GM21423 (cell line): ENCODE measurements around the gene FAF2.
"Not testable (repeated sequence)": the region's sequence is repeated elsewhere in the genome, so short reads cannot be mapped to it uniquely, and the experiment has no call there.

ENCODE experiments used
- ATAC-seq: cut with Tn5 transposase; IDR thresholded peaks from one replicate; pipeline ENCODE4 v1.9.1; 2021; ENCODE audit warnings: mild to moderate bottlenecking, moderate library complexity; ENCODE audit not compliant: unreplicated experiment

The FAF2 gene

GRCh38 chr5:176541338-176542134, 93.4 kb downstream of the FAF2 start:
- ATAC-seq: no peak

- ATAC-seq: no peak
Observed at GRCh38 chr5:176542135-176542595, 94.0 kb downstream of the FAF2 start.

GRCh38 chr5:176542596-176543427, 94.6 kb downstream of the FAF2 start:
- ATAC-seq: peak; percentile 43

GRCh38 chr5:176543428-176544182, 95.4 kb downstream of the FAF2 start:
- ATAC-seq: peak; percentile 60

GRCh38 chr5:176545388-176545736, 97.2 kb downstream of the FAF2 start:
- no peak for ATAC-seq

GRCh38 chr5:176545737-176546509, 97.7 kb downstream of the FAF2 start:
- no peak for ATAC-seq

- no peak for ATAC-seq
Observed at GRCh38 chr5:176547802-176548201, 99.6 kb downstream of the FAF2 start.

GRCh38 chr5:176548967-176549444, 100.8 kb downstream of the FAF2 start, which contains the start of gene CDHR2:
Gene CDHR2 (plus strand): TSS chr5:176549342. CDS start chr5:176565353, 16,011 bp downstream.
- no peak for ATAC-seq

GRCh38 chr5:176549871-176550270, 101.7 kb downstream of the FAF2 start:
- no peak for ATAC-seq

GRCh38 chr5:176550275-176550831, 102.2 kb downstream of the FAF2 start:
- no peak for ATAC-seq

- not testable (repeated sequence) for ATAC-seq
Observed at GRCh38 chr5:176550937-176551336, 102.8 kb downstream of the FAF2 start.

GRCh38 chr5:176552332-176552869, 104.2 kb downstream of the FAF2 start:
- no peak for ATAC-seq

- no peak for ATAC-seq
Observed at GRCh38 chr5:176553260-176554085, 105.3 kb downstream of the FAF2 start.

- ATAC-seq: no peak
Observed at GRCh38 chr5:176557846-176558245, 109.7 kb downstream of the FAF2 start.
